ENCODE data around the gene MED13L.
"Not testable (repeated sequence)": the region's sequence is repeated elsewhere in the genome, so short reads cannot be mapped to it uniquely, and the experiment has no call there.

MED13L gene

DNA sequence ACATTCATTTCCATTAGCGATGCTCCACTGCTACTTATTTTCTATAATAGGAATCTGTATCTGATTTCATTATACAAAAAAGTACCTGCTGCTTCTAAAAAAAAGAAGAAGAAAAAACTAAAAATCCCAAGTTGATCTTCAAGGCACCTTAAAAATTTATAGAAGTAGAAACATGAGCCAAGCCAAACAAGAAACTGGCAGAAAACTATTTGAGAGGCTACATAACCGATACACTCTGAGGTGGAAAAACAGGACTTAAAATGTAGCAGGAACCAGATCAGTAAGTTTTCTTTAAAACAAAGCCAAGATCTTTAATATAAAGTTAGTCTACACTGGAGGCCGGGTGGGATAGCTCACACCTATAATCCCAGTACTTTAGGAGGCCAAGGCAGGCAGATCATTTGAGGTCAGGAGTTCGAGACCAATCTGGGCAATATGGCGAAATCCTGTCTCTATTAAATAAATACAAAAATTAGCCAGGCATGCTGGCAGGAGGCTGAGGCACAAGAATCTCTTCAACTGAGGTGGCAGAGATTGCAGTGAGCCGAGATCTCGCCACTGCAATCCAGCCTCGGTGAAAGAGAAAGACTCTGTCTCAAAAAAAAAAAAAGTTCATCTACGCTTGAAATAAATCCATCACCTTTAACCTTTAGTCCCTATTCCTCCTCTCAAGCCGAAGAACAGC, 278.6 kb downstream of the MED13L start:
- DNase-seq: no peak

DNA sequence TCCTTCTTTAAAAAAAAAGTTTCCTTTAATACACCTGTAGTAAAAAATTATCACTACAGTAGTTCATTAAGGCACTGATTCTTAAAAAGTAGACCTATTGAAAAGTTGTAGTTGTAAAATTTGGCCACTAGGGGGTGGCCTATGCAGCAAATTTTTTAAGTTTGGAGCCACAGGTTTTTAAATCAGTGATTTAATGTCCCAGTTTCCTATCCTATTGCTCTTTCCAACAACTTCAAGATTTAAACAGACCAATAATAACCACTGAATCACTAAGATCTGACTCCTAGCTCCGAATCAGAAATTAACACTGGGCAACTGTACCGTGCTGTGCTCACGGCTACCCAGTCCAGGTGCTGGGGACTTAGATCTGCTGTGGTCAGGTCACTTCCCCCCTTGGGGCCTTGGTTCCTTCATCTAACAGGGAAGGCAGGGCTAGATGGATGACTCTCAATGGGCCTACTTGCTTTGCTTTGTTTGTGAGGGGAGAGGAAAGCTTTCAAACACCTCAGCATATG, 279.3 kb downstream of the MED13L start:
- no peak for DNase-seq

DNA sequence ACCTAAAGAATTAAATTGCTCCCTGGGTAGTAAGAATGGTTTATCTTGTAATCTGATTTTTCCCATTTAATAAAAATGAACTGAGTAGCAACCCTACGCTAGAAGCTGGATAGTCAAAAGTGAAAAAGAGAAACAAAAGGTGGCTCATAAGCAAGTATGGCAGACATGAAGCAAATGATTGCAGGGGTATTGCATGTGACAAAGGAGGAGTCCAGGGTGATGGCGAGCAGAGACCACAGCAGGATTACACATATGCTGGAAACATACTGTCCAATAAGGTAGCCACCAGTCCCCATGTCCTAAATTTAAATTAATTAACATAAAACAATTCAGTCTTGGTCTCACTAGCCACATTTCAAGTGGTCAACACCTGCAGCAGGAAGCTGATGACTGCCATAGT, 283.8 kb downstream of the MED13L start:
- DNase-seq: no peak

DNA sequence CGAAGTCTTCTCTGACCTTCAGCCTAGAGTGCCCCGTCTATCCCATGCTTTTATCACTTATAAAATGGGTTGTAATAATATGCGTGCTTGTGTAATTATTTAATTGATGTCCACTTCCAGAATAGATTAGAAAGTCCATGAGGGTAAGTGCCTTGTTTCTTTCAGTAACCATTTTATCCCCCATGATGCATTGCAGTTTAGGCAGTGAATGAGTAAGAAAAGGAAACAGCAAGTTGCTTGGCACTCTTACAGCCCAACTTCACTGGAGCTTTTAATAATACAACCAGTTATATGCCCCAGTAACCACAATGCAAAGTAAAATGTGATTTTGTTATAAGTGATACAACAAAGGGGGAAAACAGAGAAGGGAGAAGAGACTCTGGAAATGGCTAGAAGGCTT, 287.3 kb downstream of the MED13L start:
- DNase-seq: no peak

DNA sequence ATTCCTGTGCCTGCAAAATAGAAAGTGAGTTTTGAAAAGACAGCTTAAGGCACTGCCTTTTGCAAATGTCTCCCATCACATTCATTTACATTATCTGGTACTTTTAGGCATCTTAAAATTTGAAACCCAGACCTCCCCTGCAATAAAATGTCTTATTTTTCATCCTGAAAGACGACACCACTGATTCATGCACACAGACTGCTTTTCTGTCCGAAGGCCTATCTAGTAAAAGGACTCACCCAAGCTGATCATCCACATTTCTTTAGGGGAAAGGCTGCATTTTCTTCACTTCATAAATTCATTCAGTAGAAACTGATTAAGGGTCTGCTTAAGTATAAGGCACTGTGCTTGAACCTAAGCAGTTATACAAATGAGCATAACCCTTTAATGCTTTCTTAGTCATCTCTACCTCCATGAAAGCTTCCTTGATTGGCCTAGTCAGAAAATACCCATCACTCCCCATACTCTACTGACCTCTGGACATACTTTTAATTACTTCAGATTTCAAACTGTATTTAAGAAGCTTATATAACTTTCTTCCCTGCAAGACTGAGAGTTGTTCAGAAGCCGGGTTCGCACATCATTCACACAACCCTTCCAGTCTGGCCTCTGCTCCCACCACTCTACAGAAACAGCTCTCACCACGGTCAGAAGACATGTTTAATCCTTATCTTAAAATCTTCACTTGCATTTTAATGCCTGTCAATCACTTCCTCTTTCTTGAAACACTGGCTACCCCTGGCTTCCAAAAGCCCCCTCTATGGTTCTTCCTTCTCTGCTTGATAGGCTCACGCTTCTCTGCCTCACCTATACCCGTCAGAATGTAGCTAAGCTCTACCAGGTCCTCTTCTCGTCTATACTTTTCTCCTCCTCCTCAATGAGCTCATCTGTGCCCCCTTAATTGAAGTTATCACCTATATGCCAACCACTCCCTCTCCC, 288.6 kb downstream of the MED13L start:
- no peak for DNase-seq

DNA sequence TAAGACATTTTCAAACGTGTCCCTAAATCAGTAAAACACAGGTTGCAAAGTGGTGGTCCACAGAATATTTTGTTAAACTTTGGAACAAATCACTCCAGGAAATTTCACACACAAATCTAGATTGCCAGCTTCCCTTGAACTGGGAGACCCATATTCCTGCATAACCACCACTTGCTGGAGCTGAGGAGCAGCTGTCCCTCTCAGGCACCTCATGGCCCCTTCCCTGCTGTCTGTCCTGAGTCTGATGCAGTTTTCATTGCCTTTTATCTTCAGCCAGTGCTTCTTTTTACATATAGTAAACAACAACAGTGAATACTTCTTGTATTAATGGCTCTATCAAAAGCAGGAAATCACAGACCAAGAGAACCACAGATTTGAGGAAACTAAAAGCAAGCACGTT, 289.3 kb downstream of the MED13L start:
- no peak for DNase-seq

DNA sequence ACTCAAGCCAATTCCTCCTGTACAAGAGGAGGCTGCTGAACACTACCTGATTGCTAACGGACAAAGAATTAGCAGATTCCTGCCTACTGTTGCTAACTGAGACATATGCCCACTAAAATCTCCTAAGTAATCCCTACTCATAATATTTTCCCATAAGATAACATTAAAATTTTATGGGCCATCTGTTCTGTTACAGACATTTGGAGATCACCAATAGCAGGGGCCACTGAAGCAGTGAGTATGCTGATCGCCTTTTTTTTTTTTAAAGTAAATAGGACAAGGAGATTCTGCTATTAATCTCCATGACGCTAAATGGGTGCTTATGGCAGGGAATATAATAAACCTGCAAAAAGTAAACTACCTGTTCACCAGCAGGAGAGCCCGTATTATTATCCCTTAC, 292.9 kb downstream of the MED13L start:
- peak; percentile 11 for DNase-seq

DNA sequence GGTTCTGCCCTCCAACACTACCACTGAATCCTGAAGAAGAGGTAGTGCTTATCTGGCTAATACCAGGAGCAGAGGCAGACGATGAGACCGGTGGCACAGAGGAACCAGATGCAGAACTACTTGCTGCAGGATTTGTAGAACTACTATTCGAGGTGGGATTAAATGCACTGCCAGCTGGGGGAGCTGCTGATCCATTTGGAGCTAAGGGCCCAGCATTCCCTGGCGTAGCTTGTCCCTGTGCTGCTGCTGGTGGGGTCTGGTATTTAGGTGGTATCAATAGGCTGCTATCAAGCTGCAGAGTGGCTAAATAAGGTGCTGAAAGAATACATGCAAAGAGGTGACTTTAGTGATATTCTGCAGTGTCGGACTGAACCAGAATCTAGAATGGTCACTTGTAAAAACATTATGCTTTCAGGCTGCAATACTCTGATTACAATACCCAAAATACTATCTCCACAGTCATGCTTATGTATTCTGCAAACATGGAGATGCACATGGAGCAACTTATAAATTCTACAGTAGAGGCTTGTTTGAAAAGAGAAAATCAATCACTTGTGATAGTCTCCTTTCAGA, 294.2 kb downstream of the MED13L start:
- DNase-seq: no peak

DNA sequence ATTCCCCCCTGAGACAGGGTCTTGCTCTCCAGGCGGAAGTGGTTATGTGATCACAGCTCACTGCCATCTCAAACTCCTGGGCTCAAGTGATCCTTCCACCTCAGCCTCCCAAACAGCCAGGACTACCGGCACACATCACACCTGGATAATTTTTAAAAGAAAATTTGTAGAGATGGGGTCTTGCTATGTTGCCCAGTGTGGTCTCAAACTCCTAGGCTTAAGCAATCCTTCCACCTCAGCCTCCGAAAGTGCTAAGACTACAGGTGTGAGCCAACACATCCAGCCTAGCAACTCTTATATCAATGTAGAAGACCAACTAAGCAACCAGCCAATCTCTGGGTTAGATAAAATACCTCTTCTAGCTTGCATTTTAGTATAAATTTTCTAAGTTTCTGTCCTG, 297.2 kb downstream of the MED13L start:
- DNase-seq: no peak

DNA sequence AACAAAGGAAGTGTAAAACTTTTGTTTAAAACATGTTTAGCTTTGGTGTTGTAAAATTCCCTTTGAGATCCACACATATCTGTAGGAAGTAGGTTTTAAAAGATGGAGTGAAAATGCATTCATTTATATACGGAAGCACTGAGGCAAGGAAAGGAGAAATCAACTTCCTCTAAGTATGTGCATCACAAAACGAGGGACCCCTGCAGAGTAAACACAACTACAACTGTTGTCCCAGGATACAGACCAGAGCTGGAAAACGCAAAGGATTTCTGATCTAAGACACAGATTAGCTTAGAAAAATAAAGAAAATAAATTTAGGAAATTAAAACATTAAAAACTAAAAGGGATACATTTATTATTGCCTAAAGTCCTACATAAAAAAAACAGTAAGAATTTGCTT, 297.6 kb downstream of the MED13L start:
- DNase-seq: no peak

DNA sequence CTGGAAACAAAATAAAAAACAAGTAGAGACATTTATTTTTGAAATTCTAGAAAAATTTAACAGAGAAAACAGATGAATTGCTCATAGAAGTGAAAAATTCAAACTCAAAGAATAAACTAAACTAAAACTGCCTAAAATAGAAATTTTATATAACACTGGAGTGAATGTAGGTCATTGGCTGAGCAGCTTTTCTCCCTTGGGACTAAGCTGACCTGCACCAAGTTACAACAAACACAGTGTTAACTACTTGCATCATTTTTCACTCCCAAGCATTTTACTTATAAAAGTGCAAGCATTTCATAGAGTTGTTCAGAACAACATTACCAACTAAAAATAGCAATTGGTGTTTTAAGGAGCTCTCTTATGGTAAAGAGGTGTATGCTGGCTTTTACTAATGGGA, 298.1 kb downstream of the MED13L start:
- DNase-seq: no peak

DNA sequence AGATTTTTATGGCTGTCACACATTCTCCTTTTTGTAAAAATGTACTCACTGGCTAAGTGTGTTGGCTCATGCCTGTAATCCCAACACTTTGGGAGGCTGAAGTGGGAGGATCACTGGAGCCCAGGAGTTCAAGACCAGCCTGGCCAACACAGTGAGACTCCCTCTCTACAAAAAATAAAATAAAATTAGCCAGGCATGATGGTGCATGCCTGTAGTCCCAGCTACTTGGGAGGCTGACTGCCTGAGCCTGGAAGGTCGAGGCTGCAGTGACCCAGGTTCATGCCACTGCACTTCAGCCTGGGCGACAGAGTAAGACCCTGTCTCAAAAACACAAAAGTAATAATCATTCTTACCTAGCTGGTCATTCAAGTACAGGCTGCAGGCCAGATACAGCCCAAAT, 300.7 kb downstream of the MED13L start:
- DNase-seq: not testable (repeated sequence)

DNA sequence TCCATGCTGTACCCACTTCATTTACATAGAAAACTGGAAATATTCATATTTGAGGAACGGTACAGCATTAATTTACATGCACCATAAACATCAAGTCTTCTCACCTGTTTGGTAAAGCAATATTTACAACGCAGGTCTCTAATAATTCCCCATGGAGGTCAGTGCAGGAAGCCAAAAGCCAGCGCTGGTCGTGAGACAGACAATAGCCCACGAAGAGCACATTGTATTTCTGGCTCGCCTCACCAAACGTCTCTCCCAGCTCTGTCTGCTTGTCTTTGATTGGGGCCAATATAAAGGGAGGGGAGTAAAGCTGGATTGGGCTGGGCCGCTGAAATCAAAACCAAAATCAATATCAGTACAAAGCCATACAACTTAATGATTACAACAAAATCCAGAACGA, 302.1 kb downstream of the MED13L start:
- no peak for DNase-seq

DNA sequence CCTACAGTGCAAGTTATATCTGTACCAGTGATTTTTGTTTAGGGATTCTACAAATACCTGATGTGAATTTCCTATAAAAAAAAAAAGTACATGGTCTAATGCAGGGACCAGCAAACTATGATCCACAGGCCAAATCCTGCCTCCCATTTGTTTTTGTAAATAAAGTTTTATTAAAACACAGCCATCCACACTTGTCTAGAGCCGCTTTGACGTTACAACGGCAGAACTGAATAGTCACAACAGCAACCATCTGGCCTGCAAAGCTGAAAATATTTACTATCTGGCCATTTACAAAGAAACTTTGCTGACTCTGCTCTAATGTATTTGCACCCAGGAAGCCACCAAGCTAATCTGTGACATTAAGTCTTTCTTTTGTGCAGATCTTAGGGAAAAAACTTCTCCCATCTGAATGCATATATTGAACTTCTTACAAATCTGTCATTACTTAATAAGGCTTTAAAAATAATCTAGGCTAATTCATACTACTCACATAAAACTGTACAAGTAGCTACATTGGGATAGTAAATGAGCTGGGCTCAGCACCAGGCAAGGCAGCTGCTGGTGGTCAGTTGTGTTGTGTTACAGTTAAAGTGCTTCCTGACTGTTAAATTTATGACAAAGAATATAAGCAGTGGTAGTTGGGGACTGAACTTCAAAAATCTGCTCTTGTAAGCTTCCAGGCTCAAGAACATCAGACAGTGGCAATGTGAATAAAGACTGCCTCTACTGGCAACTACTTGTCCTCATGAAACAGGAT, 303.3 kb downstream of the MED13L start:
- no peak for DNase-seq

DNA sequence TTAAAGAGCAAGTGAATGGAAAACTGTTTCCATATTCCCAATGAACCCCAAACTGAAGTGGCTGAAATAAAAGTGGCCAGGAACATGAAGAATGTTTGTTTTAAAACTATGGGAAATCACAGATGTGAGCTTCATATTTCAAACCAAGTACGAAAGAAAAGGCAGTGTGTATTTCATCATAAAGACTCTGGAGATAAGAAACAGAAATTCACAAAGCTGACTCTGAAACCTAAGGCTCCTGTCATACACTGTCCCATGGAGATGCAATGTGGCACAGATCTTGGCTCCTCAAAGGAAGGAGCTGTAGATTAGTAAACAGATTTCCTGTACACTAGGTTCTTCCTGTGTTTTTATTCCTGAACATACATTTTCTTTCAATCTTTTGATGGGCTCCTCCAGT, 304.4 kb downstream of the MED13L start:
- DNase-seq: no peak

DNA sequence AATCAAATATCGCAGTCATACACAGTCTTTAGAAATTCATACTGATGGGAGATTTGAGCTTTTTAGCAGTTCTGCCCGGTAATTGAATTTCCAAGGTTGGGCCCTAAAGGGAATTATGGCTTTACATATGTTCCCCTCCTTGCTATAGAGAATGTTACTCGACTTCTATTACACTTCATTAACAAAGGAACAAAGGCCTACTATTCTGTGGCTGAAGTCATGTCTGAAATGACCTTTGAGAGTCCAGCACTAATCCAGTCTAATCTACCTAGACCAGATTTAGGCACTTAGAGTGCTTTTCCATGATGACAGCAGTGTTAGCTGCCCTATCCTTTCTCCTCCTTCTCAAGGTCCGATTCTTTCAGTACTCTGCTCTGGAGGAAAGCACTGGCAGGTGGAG, 305.3 kb downstream of the MED13L start:
- DNase-seq: no peak

DNA sequence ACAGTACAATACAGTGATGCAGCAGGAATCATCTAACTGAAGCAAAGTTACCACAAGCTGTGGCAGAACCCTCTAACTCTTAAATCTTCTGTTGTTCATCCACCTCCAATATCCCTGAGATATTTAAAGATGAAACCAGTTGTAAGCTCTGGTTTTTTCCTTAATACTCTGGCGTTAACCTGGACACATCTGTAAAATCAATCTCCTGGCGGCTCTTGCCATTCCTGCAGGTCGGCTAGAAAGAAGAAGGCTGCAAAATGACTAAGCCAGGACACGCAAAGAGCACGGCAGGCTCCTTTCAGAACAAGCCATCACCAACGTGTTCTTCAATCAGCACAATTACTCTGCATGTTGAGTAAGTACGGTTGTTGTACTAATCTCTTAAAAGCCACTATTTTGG, 309.3 kb downstream of the MED13L start:
- DNase-seq: no peak

DNA sequence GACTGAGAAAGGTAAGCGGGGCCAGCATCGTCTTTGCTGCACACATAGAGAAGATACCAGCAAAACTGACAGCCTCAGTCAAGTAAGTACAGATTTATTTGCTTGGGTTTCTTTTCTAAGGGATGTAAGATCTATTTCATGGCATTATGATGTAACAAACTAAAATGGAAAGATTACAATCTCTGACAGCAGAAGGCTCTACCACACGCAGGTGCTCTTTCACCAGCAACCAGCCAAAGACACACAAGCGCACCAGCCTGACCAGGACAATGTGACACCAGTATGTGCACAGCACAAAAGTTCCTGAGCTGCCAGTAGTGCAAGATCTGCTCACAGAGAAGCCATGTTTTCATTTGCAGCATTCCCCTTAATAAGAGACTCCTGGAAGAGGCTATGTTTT, 311.1 kb downstream of the MED13L start:
- DNase-seq: no peak

DNA sequence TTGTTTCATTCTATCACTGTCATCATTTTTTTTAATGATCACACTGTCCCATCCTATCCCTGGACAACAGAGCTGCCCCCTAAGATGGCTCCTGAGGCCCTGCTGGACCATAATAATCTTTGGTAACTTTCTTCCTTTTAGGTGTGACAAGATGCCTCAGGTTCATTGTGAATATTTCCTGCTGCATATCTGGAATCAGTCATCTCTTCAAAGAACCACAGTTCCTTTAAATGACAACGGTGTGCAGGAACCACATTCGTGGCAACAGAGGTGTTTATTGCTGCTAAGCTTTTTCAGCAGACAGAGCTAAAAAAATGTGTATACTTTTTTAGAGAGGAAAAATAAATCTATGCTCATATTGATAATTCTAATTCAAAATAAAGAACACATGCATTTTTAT, 312.9 kb downstream of the MED13L start:
- no peak for DNase-seq

DNA sequence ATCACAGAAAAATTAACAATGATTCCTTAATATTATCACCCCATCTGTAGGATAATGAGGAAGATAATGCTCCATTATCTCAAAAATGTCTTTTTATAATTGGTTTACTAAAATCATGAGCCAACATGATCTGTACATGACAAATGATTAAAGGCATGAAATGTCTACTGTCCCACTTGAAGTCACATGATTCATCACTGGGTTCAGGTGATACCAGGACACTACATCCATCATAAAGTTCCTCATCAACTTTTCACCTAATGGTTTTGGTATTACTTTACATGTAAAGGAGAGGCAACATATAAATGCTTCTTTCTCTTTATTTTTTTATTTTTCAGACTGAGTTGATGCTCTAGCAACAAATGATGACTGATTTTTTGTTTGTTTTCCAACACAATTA, 313.3 kb downstream of the MED13L start:
- no peak for DNase-seq

DNA sequence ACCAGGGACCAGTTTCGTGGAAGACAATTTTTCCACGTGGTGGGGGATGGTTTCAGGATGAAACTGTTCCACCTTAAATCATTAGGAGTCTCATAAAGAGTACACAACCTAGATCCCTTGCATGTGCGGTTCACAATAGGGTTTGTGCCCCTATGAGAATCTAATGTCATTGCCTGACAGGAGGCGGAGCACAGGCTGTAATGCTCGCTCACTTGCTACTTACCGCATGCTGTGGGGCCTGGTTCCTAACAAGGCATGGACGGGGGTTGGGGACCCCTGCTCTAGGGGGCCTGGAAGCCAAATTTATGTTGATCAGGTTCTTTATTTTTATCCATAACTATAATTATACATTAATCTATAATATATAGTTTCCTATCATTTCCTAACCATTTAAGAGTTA, 315.3 kb downstream of the MED13L start:
- DNase-seq: no peak

DNA sequence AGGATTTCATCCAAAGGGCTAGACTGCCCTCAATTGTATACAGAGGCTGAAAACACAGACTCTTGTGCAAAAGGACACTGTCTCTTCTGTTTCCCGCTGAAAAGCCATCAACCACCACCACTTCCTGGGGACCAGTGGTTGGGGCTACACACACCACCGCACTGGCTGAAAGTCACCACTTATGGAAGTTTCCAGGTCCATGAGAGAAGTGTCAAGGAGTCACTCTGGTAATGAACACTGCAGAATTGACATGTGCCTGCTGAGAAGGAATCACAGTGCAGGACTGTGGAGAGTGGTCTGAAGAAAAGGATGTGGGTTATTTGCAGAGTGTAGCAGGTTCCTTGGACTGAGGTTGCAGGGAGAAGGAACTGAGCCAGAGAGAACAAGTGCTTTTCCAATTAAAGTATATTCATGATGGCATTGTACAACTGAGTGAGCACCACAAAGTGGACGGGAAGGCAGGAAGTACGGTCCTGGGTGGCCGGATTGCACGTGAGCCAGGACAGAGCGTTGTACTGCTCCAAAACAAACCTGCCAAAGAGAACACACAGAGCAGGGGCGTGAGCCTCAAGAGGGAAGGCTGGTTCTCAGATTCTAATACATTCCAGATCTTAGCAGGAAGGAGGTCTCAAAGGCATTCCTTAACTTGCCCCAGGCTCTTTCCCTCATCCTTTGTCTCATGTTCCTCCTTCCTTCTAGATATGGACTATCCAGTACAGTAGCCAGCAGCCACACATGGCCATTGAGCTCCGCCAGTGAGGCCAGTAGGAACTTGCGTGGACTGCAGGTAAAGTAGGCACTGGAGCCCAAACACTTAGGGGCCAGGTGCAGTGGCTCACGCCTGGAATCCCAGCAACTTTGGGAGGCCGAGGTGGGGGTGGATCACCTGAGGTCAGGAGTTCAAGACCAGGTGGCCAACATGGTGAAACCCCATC, 316.4 kb downstream of the MED13L start:
- no peak for DNase-seq
